Occipital lobe (tissue), 1 donor: Measurements from ENCODE around the gene AGMO. TPM values are rescaled to one million over a fixed set of nuclear protein-coding genes. Genes with fewer than 3 reads are reported as not detected.

ENCODE experiments used
- total RNA-seq: library from RNA; depleted of rRNA; stranded (reverse); fragments of >200 nt; gene quantifications from one replicate; pipeline ENCODE4 v1.2.3, GENCODE V29; 2014

AGMO gene
- total RNA-seq, 1 donor from 2014 or later, result not detected

Other genes with a start within 250 kb of the AGMO start
- 0.16 TPM for gene MEOX2, start 124.7 kb upstream of the AGMO start, total RNA-seq